ENCODE results near the gene SCLY. TPM values are rescaled to one million over a fixed set of nuclear protein-coding genes. Genes with fewer than 3 reads are reported as not detected.

Gene SCLY
- total and polyA plus RNA-seq, 2 of the 13 experiments (the other 11 are each of a cell fraction or from before 2014, with no cell fraction given) = 27.9 to 38.6 TPM

DNA sequence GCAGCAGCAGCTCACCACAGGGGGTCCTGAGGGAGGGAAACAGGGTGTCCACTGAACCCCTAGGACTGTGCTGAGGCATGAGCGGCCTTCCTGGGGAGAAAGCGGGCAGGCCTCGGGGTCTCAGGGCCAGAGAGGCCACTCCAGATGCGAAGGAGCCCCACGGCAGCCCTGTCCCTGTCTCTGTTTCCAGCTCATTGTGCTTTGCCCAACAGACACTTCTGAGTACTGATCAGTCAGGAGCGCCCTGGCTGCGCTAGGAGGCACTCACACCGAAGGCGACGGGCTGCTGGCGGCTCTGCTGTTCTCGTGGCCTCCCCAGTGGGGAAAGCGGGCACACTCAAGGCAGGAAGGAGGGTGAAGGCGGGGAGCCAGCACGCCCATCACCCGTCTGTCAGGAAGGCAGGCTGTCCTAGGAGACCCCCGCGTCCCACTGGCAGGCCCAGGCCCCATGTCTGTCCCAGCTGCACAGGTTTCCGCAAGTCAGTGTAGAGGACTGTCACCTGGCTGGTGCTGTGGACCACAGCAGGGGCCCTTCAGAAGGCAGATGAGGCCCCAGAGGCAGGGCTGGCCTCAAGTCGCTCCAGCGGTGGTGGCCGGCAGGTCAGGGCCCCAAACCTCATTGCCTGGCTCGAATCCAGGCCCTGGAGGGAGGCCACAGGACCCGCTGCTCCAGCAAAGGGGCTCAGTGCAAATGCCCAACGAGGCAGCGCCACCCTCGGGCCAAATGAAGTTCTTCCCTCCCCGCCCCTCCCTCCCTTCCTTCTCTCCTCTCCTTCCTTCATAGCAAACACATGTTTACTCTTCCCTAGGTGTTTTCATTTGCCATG lies 46.1 kb downstream of the SCLY start (continued):
- TF ChIP-seq, protein P1, sequence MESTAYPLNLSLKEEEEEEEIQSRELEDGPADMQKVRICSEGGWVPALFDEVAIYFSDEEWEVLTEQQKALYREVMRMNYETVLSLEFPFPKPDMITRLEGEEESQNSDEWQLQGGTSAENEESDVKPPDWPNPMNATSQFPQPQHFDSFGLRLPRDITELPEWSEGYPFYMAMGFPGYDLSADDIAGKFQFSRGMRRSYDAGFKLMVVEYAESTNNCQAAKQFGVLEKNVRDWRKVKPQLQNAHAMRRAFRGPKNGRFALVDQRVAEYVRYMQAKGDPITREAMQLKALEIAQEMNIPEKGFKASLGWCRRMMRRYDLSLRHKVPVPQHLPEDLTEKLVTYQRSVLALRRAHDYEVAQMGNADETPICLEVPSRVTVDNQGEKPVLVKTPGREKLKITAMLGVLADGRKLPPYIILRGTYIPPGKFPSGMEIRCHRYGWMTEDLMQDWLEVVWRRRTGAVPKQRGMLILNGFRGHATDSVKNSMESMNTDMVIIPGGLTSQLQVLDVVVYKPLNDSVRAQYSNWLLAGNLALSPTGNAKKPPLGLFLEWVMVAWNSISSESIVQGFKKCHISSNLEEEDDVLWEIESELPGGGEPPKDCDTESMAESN (CRISPR knock-in tag; conservative IDR thresholded peaks at IDR 0.05) = 0 out of 2 replicates have a peak, but pooled peaks have one; percentile 32
- TF ChIP-seq KLF9 (CRISPR knock-in tag; IDR thresholded peaks at IDR 0.05; ENCODE audit: low read depth) (no peak), ZNF547 (CRISPR knock-in tag; IDR thresholded peaks at IDR 0.05) (no peak), PRDM15 (CRISPR knock-in tag; IDR thresholded peaks at IDR 0.05) (no peak), ZNF879 (CRISPR knock-in tag; IDR thresholded peaks at IDR 0.05) (no peak), ZNF605 (CRISPR knock-in tag; IDR thresholded peaks at IDR 0.05) (no peak), ZNF33B (CRISPR knock-in tag; IDR thresholded peaks at IDR 0.05) (no peak), SRSF1 (optimal IDR thresholded peaks at IDR 0.05; ENCODE audit: low read depth, low read length) (no peak), KIAA2018 (CRISPR knock-in tag; IDR thresholded peaks at IDR 0.05; ENCODE audit: borderline replicate concordance) (no peak), CC2D1A (CRISPR knock-in tag; IDR thresholded peaks at IDR 0.05) (no peak)
- TF ChIP-seq, protein P2, sequence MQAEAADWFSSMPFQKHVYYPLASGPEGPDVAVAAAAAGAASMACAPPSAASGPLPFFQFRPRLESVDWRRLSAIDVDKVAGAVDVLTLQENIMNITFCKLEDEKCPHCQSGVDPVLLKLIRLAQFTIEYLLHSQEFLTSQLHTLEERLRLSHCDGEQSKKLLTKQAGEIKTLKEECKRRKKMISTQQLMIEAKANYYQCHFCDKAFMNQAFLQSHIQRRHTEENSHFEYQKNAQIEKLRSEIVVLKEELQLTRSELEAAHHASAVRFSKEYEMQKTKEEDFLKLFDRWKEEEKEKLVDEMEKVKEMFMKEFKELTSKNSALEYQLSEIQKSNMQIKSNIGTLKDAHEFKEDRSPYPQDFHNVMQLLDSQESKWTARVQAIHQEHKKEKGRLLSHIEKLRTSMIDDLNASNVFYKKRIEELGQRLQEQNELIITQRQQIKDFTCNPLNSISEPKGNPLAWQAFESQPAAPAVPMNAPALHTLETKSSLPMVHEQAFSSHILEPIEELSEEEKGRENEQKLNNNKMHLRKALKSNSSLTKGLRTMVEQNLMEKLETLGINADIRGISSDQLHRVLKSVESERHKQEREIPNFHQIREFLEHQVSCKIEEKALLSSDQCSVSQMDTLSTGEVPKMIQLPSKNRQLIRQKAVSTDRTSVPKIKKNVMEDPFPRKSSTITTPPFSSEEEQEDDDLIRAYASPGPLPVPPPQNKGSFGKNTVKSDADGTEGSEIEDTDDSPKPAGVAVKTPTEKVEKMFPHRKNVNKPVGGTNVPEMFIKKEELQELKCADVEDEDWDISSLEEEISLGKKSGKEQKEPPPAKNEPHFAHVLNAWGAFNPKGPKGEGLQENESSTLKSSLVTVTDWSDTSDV (CRISPR knock-in tag; IDR thresholded peaks at IDR 0.05) = peak; percentile 16; the same call in 1 of the 2 replicates
